ENCODE results near the gene CEP135. TPM values are rescaled to one million over a fixed set of nuclear protein-coding genes. Genes with fewer than 3 reads are reported as not detected.

The CEP135 gene
- total RNA-seq, 1 experiment from 2014 or later, result 10.5 TPM

- peaks cover 11% of the 10 kb centered on the region for H3K4me1 ChIP-seq
- H3K9me3 ChIP-seq, result no peaks in the 10 kb centered on the region
- H3K4me3 ChIP-seq (ENCODE audit: low read depth, low read length), result no peak overlapping the region
- no peak overlapping the region for H3K4me3 Mint-ChIP-seq (ENCODE audit: unreplicated experiment)
- no TSS peak for BruUV-seq (replicated peaks)
- TF ChIP-seq, protein P1, sequence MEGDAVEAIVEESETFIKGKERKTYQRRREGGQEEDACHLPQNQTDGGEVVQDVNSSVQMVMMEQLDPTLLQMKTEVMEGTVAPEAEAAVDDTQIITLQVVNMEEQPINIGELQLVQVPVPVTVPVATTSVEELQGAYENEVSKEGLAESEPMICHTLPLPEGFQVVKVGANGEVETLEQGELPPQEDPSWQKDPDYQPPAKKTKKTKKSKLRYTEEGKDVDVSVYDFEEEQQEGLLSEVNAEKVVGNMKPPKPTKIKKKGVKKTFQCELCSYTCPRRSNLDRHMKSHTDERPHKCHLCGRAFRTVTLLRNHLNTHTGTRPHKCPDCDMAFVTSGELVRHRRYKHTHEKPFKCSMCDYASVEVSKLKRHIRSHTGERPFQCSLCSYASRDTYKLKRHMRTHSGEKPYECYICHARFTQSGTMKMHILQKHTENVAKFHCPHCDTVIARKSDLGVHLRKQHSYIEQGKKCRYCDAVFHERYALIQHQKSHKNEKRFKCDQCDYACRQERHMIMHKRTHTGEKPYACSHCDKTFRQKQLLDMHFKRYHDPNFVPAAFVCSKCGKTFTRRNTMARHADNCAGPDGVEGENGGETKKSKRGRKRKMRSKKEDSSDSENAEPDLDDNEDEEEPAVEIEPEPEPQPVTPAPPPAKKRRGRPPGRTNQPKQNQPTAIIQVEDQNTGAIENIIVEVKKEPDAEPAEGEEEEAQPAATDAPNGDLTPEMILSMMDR (IDR thresholded peaks at IDR 0.05; ENCODE audit: insufficient read depth in 1 of 2, low read depth in 1 of 2, low read length in 1 of 2, severe bottlenecking in 1 of 2, unreplicated experiment in 1 of 2), result no peak
- peaks cover 15% of the 10 kb centered on the region for H3K4me1 Mint-ChIP-seq (ENCODE audit: low read depth, unreplicated experiment)
- ChIA-PET POLR2A (no interaction called here), CTCF (no interaction called here)
- no peak for DNase-seq
- H3K36me3 ChIP-seq (ENCODE audit: control insufficient read depth, insufficient read depth, low read length), result no peaks in the 10 kb centered on the region
- H3K9me3 Mint-ChIP-seq (ENCODE audit: unreplicated experiment), result no peaks in the 10 kb centered on the region
- H3K27me3 ChIP-seq (replicated peaks; ENCODE audit: control insufficient read depth, insufficient read depth, low read length), result no peaks in the 10 kb centered on the region
- intact Hi-C loops (cut with micrococcal nuclease; ENCODE audit: unreplicated experiment), result no loop called here
- no peaks in the 10 kb centered on the region for H3K36me3 Mint-ChIP-seq (ENCODE audit: insufficient read depth, unreplicated experiment)
- no peak overlapping the region for H3K27ac Mint-ChIP-seq (ENCODE audit: unreplicated experiment)
- no peaks in the 10 kb centered on the region for H3K27me3 Mint-ChIP-seq (ENCODE audit: insufficient read depth, unreplicated experiment)
These were observed 107.2 kb downstream of the CEP135 start for GRCh38 chr4:56055991-56056390.

DNA sequence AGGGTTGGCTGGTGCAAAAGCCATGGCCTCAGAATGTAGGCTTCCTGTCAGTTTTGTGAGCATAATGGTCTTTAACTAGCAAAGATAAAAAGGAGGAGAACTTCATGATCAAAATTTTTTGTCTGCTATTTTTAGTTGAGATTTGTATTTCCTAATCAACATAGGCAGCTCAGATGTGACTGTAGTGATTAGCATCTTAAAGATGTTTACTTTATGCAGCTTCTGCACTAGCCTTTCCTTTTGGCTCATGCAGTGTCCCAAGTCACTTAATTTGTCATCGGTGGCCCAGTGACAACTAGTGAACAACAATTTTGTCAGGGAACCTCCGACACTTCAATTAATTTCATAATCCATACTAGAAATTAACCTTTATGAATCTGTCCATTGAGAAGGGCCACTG, 109.8 kb downstream of the CEP135 start:
- Mint-ChIP-seq H3K27me3 (ENCODE audit: insufficient read depth, unreplicated experiment) (no peaks in the 10 kb centered on the region), H3K4me1 (ENCODE audit: low read depth, unreplicated experiment) (peaks cover 15% of the 10 kb centered on the region), H3K9me3 (ENCODE audit: unreplicated experiment) (no peaks in the 10 kb centered on the region), H3K4me3 (ENCODE audit: unreplicated experiment) (no peak overlapping the region), H3K27ac (ENCODE audit: unreplicated experiment) (no peak overlapping the region), H3K36me3 (ENCODE audit: insufficient read depth, unreplicated experiment) (no peaks in the 10 kb centered on the region)
- CTCF ChIA-PET, result no interaction called here
- Histone ChIP-seq H3K4me1 (peaks cover 11% of the 10 kb centered on the region), H3K9me3 (no peaks in the 10 kb centered on the region), H3K36me3 (ENCODE audit: control insufficient read depth, insufficient read depth, low read length) (no peaks in the 10 kb centered on the region), H3K4me3 (ENCODE audit: low read depth, low read length) (no peak overlapping the region), H3K27me3 (replicated peaks; ENCODE audit: control insufficient read depth, insufficient read depth, low read length) (no peaks in the 10 kb centered on the region)
- intact Hi-C loops (cut with micrococcal nuclease; ENCODE audit: unreplicated experiment), result no loop called here
- TF ChIP-seq, protein P1 (IDR thresholded peaks at IDR 0.05; ENCODE audit: insufficient read depth in 1 of 2, low read depth in 1 of 2, low read length in 1 of 2, severe bottlenecking in 1 of 2, unreplicated experiment in 1 of 2), result no peak
- DNase-seq, result no peak
- no TSS peak for BruUV-seq (replicated peaks)
- POLR2A ChIA-PET, result no interaction called here

GRCh38 chr4:56060036-56060435, 111.3 kb downstream of the CEP135 start:
- no peaks in the 10 kb centered on the region for H3K9me3 Mint-ChIP-seq (ENCODE audit: unreplicated experiment)
- H3K4me3 Mint-ChIP-seq (ENCODE audit: unreplicated experiment), result no peak overlapping the region
- Histone ChIP-seq H3K4me1 (peaks cover 11% of the 10 kb centered on the region), H3K27me3 (replicated peaks; ENCODE audit: control insufficient read depth, insufficient read depth, low read length) (no peaks in the 10 kb centered on the region), H3K9me3 (no peaks in the 10 kb centered on the region), H3K4me3 (ENCODE audit: low read depth, low read length) (no peak overlapping the region), H3K36me3 (ENCODE audit: control insufficient read depth, insufficient read depth, low read length) (no peaks in the 10 kb centered on the region)
- TF ChIP-seq, protein P1 (IDR thresholded peaks at IDR 0.05; ENCODE audit: insufficient read depth in 1 of 2, low read depth in 1 of 2, low read length in 1 of 2, severe bottlenecking in 1 of 2, unreplicated experiment in 1 of 2), result no peak
- no peaks in the 10 kb centered on the region for H3K27me3 Mint-ChIP-seq (ENCODE audit: insufficient read depth, unreplicated experiment)
- ChIA-PET POLR2A (no interaction called here), CTCF (no interaction called here)
- intact Hi-C loops (cut with micrococcal nuclease; ENCODE audit: unreplicated experiment), result no loop called here
- H3K4me1 Mint-ChIP-seq (ENCODE audit: low read depth, unreplicated experiment), result peaks cover 12% of the 10 kb centered on the region
- no TSS peak for BruUV-seq (replicated peaks)
- H3K36me3 Mint-ChIP-seq (ENCODE audit: insufficient read depth, unreplicated experiment), result no peaks in the 10 kb centered on the region
- no peak overlapping the region for H3K27ac Mint-ChIP-seq (ENCODE audit: unreplicated experiment)
- DNase-seq, result no peak

Data from Caco-2 (cell line).